ENCODE results near the gene LOXL3. TPM values are rescaled to one million over a fixed set of nuclear protein-coding genes. Genes with fewer than 3 reads are reported as not detected.
A peak's percentile ranks its signal among the peaks of the same experiment; 100 is the strongest.

Gene LOXL3
- total RNA-seq, 4 donors from 2014 or later = 1.6 to 4.1 (median 3.0) TPM

GRCh38 chr2:74560591-74560990 is 6.8 kb upstream of the LOXL3 start:
- Histone ChIP-seq H3K9me3 (no peaks in the 10 kb centered on the region), H3K4me1 (peaks cover 0 to 19% (median 14%) of the 10 kb centered on the region in 4 donors), H3K36me3 (no peaks in the 10 kb centered on the region), H3K4me3 (no peak overlapping the region), H3K27me3 (no peaks in the 10 kb centered on the region), H3K27ac (no peak overlapping the region)
- intact Hi-C loops (cut with DNase I; ENCODE audit: low total_unique reads) = no loop called here
- no peak for DNase-seq
- WGBS, 2 donors (ENCODE audit: low coverage in 1 of 2) = 78 to 79% methylated on average over 4 to 6 of the region's 6 CpGs
- TF ChIP-seq EP300 (IDR thresholded peaks at IDR 0.05; ENCODE audit: low read depth) (no peak), CTCF (IDR thresholded peaks at IDR 0.05) (no peak), POLR2A (IDR thresholded peaks at IDR 0.05) (no peak), POLR2AphosphoS5 (IDR thresholded peaks at IDR 0.05) (no peak)
- in situ Hi-C loops (cut with MboI; ENCODE audit: low pct_ligation_motif_present in 1 of 4, low pct_unique_long_range_greater_than_20kb in 1 of 4, low sequenced_read_pairs in 3 of 4) = no loop called here

- TF ChIP-seq POLR2AphosphoS5 (IDR thresholded peaks at IDR 0.05) (no peak), CTCF (IDR thresholded peaks at IDR 0.05) (no peak), EP300 (IDR thresholded peaks at IDR 0.05; ENCODE audit: low read depth) (no peak), POLR2A (IDR thresholded peaks at IDR 0.05) (no peak)
- in situ Hi-C loops (cut with MboI; ENCODE audit: low pct_ligation_motif_present in 1 of 4, low pct_unique_long_range_greater_than_20kb in 1 of 4, low sequenced_read_pairs in 3 of 4) (no loop called here), intact Hi-C loops (cut with DNase I; ENCODE audit: low total_unique reads) (no loop called here)
- H3K27me3 ChIP-seq = no peaks in the 10 kb centered on the region
- H3K4me1 ChIP-seq = peaks cover 4 to 23% (median 19%) of the 10 kb centered on the region in 4 donors
- no peaks in the 10 kb centered on the region for H3K36me3 ChIP-seq
- no peaks in the 10 kb centered on the region for H3K9me3 ChIP-seq
- WGBS, 2 donors (ENCODE audit: low coverage in 1 of 2) = 10 to 26% methylated on average over 2 to 5 of the region's 5 CpGs
- no peak for DNase-seq
- H3K4me3 ChIP-seq = no peak overlapping the region
- no peak overlapping the region for H3K27ac ChIP-seq
These were observed 6.2 kb upstream of the LOXL3 start for GRCh38 chr2:74559912-74560311.

DNA sequence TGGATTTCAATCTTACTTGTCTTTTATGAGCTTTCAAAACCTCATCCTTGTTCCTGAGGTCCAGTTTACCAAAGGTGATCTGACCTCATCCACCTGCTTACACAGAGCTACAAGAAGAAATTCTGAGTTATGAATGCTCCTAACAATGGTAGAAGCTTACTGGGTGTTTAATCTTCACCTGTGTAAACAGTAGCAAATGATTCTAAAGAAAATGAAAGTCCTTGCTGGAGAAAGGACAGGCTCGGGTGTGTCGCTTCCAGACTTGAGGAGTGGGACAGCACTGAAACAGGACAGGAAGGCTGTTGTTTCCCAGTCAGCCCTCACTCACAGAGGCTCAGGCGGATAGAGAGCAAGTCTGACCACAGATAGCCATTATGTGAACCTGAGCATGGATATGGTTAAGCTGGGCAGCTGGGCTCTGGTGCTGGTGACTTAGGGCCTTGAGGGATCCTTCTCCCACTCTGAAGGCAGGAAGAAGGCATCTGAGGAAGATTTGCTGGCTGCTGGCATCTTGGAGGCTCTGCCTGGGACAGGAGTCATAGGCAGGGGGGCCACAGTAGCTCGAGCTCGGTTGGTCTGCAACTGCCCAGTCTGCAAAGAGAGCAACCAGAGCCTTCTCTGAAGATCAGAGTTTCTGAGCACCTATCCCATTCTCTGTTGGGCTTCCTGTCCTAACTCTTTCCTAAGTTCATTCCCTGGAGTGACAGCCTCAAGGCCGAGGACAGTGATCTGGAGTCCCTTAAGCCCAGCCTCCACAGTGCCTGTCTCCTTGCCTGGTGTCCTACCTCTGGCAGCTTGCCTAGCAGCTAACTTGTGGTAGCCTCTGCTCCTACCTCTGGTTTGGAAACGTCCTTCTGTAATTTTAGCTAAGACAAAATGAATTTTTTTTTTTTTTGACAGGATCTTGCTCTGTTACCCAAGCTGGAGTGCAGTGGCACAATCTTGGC is 4.8 kb upstream of the LOXL3 start:
- 40 to 59% methylated on average over 4 to 7 of the region's 7 CpGs for WGBS, 2 donors (ENCODE audit: low coverage in 1 of 2)
- intact Hi-C loops (cut with DNase I; ENCODE audit: low total_unique reads) = no loop called here
- in situ Hi-C loops (cut with MboI; ENCODE audit: low pct_ligation_motif_present in 1 of 4, low pct_unique_long_range_greater_than_20kb in 1 of 4, low sequenced_read_pairs in 3 of 4) = no loop called here
- Histone ChIP-seq H3K27ac (peak overlapping the region; percentile 9 to 55 (median 22)), H3K4me1 (peaks cover 4 to 30% (median 19%) of the 10 kb centered on the region in 4 donors), H3K4me3 (no peak overlapping the region), H3K36me3 (no peaks in the 10 kb centered on the region), H3K27me3 (no peaks in the 10 kb centered on the region), H3K9me3 (no peaks in the 10 kb centered on the region)
- DNase-seq = no peak
- TF ChIP-seq POLR2A (IDR thresholded peaks at IDR 0.05) (no peak), CTCF (IDR thresholded peaks at IDR 0.05) (no peak), POLR2AphosphoS5 (IDR thresholded peaks at IDR 0.05) (no peak), EP300 (IDR thresholded peaks at IDR 0.05; ENCODE audit: low read depth) (no peak)

- Histone ChIP-seq H3K27me3 (no peaks in the 10 kb centered on the region), H3K4me3 (no peak overlapping the region), H3K27ac (no peak overlapping the region), H3K4me1 (peaks cover 4 to 35% (median 19%) of the 10 kb centered on the region in 4 donors), H3K9me3 (no peaks in the 10 kb centered on the region), H3K36me3 (no peaks in the 10 kb centered on the region)
- 78 to 82% methylated on average over 1 to 6 of the region's 6 CpGs for WGBS, 2 donors (ENCODE audit: low coverage in 1 of 2)
- TF ChIP-seq CTCF (IDR thresholded peaks at IDR 0.05) (no peak), POLR2AphosphoS5 (IDR thresholded peaks at IDR 0.05) (no peak), POLR2A (IDR thresholded peaks at IDR 0.05) (no peak)
- intact Hi-C loops (cut with DNase I; ENCODE audit: low total_unique reads) = no loop called here
- no peak for DNase-seq
- in situ Hi-C loops (cut with MboI; ENCODE audit: low pct_ligation_motif_present in 1 of 4, low pct_unique_long_range_greater_than_20kb in 1 of 4, low sequenced_read_pairs in 3 of 4) = no loop called here
These were observed 3.2 kb upstream of the LOXL3 start for GRCh38 chr2:74556831-74557370.
